H1 (cell line): ENCODE results near the gene F7.

Experiments
- BRCA1 ChIP-seq: IDR thresholded peaks from 2 replicates; pipeline ENCODE4 v1.6.1; 2012; ENCODE audit warnings: low read depth, low read length, improper control_type of control experiment
- CHD2 ChIP-seq: IDR thresholded peaks from 2 replicates; pipeline ENCODE4 v1.6.1; 2012; ENCODE audit warnings: low read length, improper control_type of control experiment
- CREB1 ChIP-seq: IDR thresholded peaks from 2 replicates; pipeline ENCODE4 v1.6.1; 2012; ENCODE audit warnings: inconsistent platforms
- CTCF ChIP-seq, 3 experiments: IDR thresholded peaks; 1 replicate in 2 of 3; 2 replicates in 1 of 3; pipeline versions ENCODE4 v1.5.1 to v1.6.1; 2011; ENCODE audit warnings: low read length in 3 of 3, mild to moderate bottlenecking in 3 of 3, inconsistent platforms in 2 of 3, low read depth in 1 of 3, moderate library complexity in 1 of 3; ENCODE audit not compliant: insufficient read depth in 1 of 3; ENCODE audit errors: control extremely low read depth in 1 of 3
- EGR1 ChIP-seq: IDR thresholded peaks from 2 replicates; pipeline ENCODE4 v1.6.1; 2011; ENCODE audit warnings: low read depth, low read length, borderline replicate concordance
- EZH2 ChIP-seq: fragments of 200-600 bp; sonication (generic); IDR thresholded peaks from 2 replicates; pipeline ENCODE4 v1.7.1; 2012; ENCODE audit warnings: low read depth, mild to moderate bottlenecking, moderate library complexity, low read length, inconsistent platforms; ENCODE audit not compliant: severe bottlenecking
- KDM1A ChIP-seq: fragments of 200-600, 300-600 bp; sonication (generic); IDR thresholded peaks from 2 replicates; pipeline ENCODE4 v1.7.1; 2016; ENCODE audit warnings: mild to moderate bottlenecking, low read length, borderline replicate concordance
- NRF1 ChIP-seq: IDR thresholded peaks from 2 replicates; pipeline ENCODE4 v1.6.1; 2011; ENCODE audit warnings: mild to moderate bottlenecking, low read depth, low read length, improper control_type of control experiment
- PHF8 ChIP-seq: fragments of 200-600 bp; sonication (generic); conservative IDR thresholded peaks from 2 replicates; pipeline ENCODE4 v1.7.1; 2012; ENCODE audit warnings: low read depth, mild to moderate bottlenecking, inconsistent platforms, low read length, moderate library complexity
- POLR2AphosphoS5 ChIP-seq: IDR thresholded peaks from 2 replicates; pipeline ENCODE4 v1.6.1; 2011; ENCODE audit warnings: low read depth, low read length
- SP1 ChIP-seq: IDR thresholded peaks from 2 replicates; pipeline ENCODE4 v1.6.1; 2011; ENCODE audit warnings: low read depth, low read length
- SRF ChIP-seq: IDR thresholded peaks from 2 replicates; pipeline ENCODE4 v1.6.1; 2011; ENCODE audit warnings: mild to moderate bottlenecking, low read depth, low read length, moderate library complexity
- TEAD4 ChIP-seq: IDR thresholded peaks from 2 replicates; pipeline ENCODE4 v1.6.1; 2012; ENCODE audit warnings: low read depth, low read length, inconsistent platforms, mixed read lengths

GRCh38 chr13:113113846-113114271, 8.3 kb downstream of the F7 start:
- TF ChIP-seq KDM1A (no peak), CTCF (IDR thresholded peaks at IDR 0.05; ENCODE audit: control extremely low read depth in 1 of 3, insufficient read depth in 1 of 3, low read depth in 1 of 3, low read length in 3 of 3) (no peak), CHD2 (no peak), EZH2 (no peak), SRF (no peak), PHF8 (no peak), POLR2AphosphoS5 (no peak), BRCA1 (no peak), SP1 (no peak), NRF1 (no peak), CREB1 (no peak), EGR1 (no peak), TEAD4 (no peak)
